GM12878 (cell line): Measurements from ENCODE around the gene CCNY. TPM values are rescaled to one million over a fixed set of nuclear protein-coding genes. Genes with fewer than 3 reads are reported as not detected.

Experiments used
- ATAC-seq: fragments of 200-7000 bp; cut with Tn5 transposase; 3 replicates; pipeline ENCODE4 v1.9.1; 2020; ENCODE audit warnings: mild to moderate bottlenecking, moderate library complexity
- BruUV-seq: library from RNA; stranded (reverse); fragments of 400-500 nt; replicated peaks from 2 replicates; lab custom pipeline; 2021; lab: Mats Ljungman, UMichigan
- CTCF ChIA-PET: fragments of 300-600 bp; sonication (Branson Sonifier 250); formaldehyde crosslinking; extraction: SDS; loops from one replicate; lab custom pipeline; 2021; ENCODE audit warnings: inconsistent platforms; lab: Yijun Ruan, JAX
- POLR2A ChIA-PET: fragments of 350-600 bp; formaldehyde crosslinking; extraction: SDS; loops from one replicate; lab custom pipeline; 2021; ENCODE audit warnings: inconsistent platforms; lab: Charles Lee
- RAD21 ChIA-PET: fragments of 300-600 bp; sonication (Branson Sonifier 250); formaldehyde crosslinking; loops from one replicate; lab custom pipeline; 2023; ENCODE audit warnings: antibody characterized with exemption; ENCODE audit not compliant: unreplicated experiment; lab: Charles Lee
- SMC1A ChIA-PET: fragments of 300-600 bp; sonication (Branson Sonifier 250); formaldehyde crosslinking; loops from one replicate; lab custom pipeline; 2023; ENCODE audit not compliant: unreplicated experiment, uncharacterized antibody; lab: Charles Lee
- DNase-seq: peaks from one replicate; pipeline ENCODE4 v3.0.0-alpha.2; 2011; ENCODE audit warnings: low read depth, low spot score
- FAIRE-seq: peaks from 3 replicates; lab custom pipeline; 2011; peaks lifted over from hg19 to GRCh38; lab: Jason Lieb, UNC
- H2AFZ ChIP-seq: 2 replicates; pipeline ENCODE4 v1.6.0; 2011; ENCODE audit warnings: low read depth, low read length, control low read depth; ENCODE audit not compliant: control insufficient read depth
- H3K27ac ChIP-seq: 2 replicates; pipeline ENCODE4 v1.5.1; 2011; ENCODE audit warnings: control low read depth; ENCODE audit not compliant: control insufficient read depth, insufficient read depth
- H3K27me3 ChIP-seq, 2 experiments: replicated peaks in 1 of 2; 2 replicates each; pipeline versions ENCODE4 v1.6.0 to v1.6.1; 2011; ENCODE audit warnings: low read length in 1 of 2; ENCODE audit not compliant: control insufficient read depth in 2 of 2, insufficient read depth in 2 of 2
- H3K36me3 ChIP-seq, 2 experiments: 2 replicates each; pipeline ENCODE4 v1.5.1; 2011; ENCODE audit warnings: low read length in 1 of 2; ENCODE audit not compliant: control insufficient read depth in 2 of 2, insufficient read depth in 2 of 2
- H3K4me1 ChIP-seq: 2 replicates; pipeline ENCODE4 v1.6.1; 2011; ENCODE audit warnings: mild to moderate bottlenecking, low read length, moderate library complexity, mixed read lengths; ENCODE audit not compliant: control insufficient read depth, insufficient read depth
- H3K4me2 ChIP-seq: 2 replicates; pipeline ENCODE4 v1.6.0; 2011; ENCODE audit warnings: control low read depth; ENCODE audit not compliant: control insufficient read depth, insufficient read depth
- H3K4me3 ChIP-seq: fragments of 200-600 bp; sonication (generic); 2 replicates; pipeline ENCODE4 v1.5.1; 2016
- H3K79me2 ChIP-seq: 2 replicates; pipeline ENCODE4 v1.6.0; 2011; ENCODE audit warnings: low read length; ENCODE audit not compliant: control insufficient read depth, insufficient read depth
- H3K9ac ChIP-seq: 2 replicates; pipeline ENCODE4 v1.8.0; 2011; ENCODE audit warnings: low read length, control low read depth, mixed read lengths; ENCODE audit not compliant: control insufficient read depth, insufficient read depth
- H3K9me3 ChIP-seq: replicated peaks from 3 replicates; pipeline ENCODE4 v1.5.1; 2011; ENCODE audit warnings: mild to moderate bottlenecking, low read length; ENCODE audit not compliant: control insufficient read depth, insufficient read depth
- H4K20me1 ChIP-seq: 2 replicates; pipeline ENCODE4 v1.6.0; 2011; ENCODE audit not compliant: control insufficient read depth, insufficient read depth
- BCL3 ChIP-seq: IDR thresholded peaks from 2 replicates; pipeline ENCODE4 v1.6.1; 2011; ENCODE audit warnings: borderline replicate concordance, low read depth, mild to moderate bottlenecking, moderate library complexity, low read length; ENCODE audit not compliant: insufficient read depth, poor library complexity, severe bottlenecking
- BMI1 ChIP-seq: fragments of 450-650 bp; IDR thresholded peaks from 2 replicates; pipeline ENCODE4 v1.6.1; 2016; ENCODE audit warnings: mild to moderate bottlenecking, moderate library complexity, borderline replicate concordance
- E2F4 ChIP-seq: IDR thresholded peaks from 2 replicates; pipeline ENCODE4 v1.6.1; 2012; ENCODE audit warnings: low read depth, low read length, improper control_type of control experiment
- GATAD2B ChIP-seq: fragments of 450-650 bp; conservative IDR thresholded peaks from 2 replicates; pipeline ENCODE4 v1.6.1; 2017; ENCODE audit warnings: low read depth, mild to moderate bottlenecking, moderate library complexity
- HDAC6 ChIP-seq: fragments of 200-600 bp; sonication (generic); IDR thresholded peaks from one replicate; pipeline ENCODE4 v1.8.0; 2017; ENCODE audit warnings: antibody characterized with exemption; ENCODE audit not compliant: unreplicated experiment
- MEF2A ChIP-seq: IDR thresholded peaks from 2 replicates; pipeline ENCODE4 v1.6.1; 2011; ENCODE audit warnings: low read depth, mild to moderate bottlenecking, low read length, moderate library complexity; ENCODE audit not compliant: insufficient read depth
- MYB ChIP-seq: fragments of 150-350 bp; IDR thresholded peaks from 2 replicates; pipeline ENCODE4 v1.6.1; 2014; ENCODE audit warnings: mild to moderate bottlenecking, low read depth, low read length, borderline replicate concordance
- SIN3A ChIP-seq: IDR thresholded peaks from 2 replicates; pipeline ENCODE4 v1.6.1; 2012; ENCODE audit warnings: low read depth, low read length, improper control_type of control experiment
- ZNF384 ChIP-seq: IDR thresholded peaks from 2 replicates; pipeline ENCODE4 v1.6.1; 2012; ENCODE audit warnings: low read depth, mild to moderate bottlenecking, low read length, improper control_type of control experiment, borderline replicate concordance
- ZNF687 ChIP-seq: fragments of 450-650 bp; IDR thresholded peaks from 2 replicates; pipeline ENCODE4 v1.6.1; 2017; ENCODE audit warnings: mild to moderate bottlenecking, moderate library complexity
- WGBS: methylation state at CpG from one replicate; pipeline ENCODE4 v1.1.6; 2016; ENCODE audit warnings: low lambda C conversion rate; ENCODE audit not compliant: insufficient replicate concordance, insufficient coverage; ENCODE audit errors: missing lambda C conversion rate; 5-methylcytosine and 5-hydroxymethylcytosine counted together
- in situ Hi-C: fragments of 300-500 bp; cut with MboI; formaldehyde crosslinking; loops from 9 replicates; pipeline ENCODE4 v1.14.3; 2018; ENCODE audit warnings: mixed read lengths
- intact Hi-C: fragments of 100-400 bp; cut with micrococcal nuclease; formaldehyde crosslinking; loops from one replicate; pipeline ENCODE4 v1.14.2; 2022; ENCODE audit not compliant: unreplicated experiment
- polyA plus RNA-seq, 11 experiments: library from polyadenylated mRNA; depleted of rRNA in 4 of 11; unstranded in 6 of 11; stranded (reverse) in 5 of 11; fragments of >200 nt; fragmentation: Nextera tagmentation in 4 of 11; fragmentation: Illumina TruSeq in 1 of 11; extraction: Ambion mirVana in 4 of 11; extraction: Trizol in 1 of 11; gene quantifications; 1 replicate in 1 of 11; 2 replicates in 10 of 11; pipeline versions ENCODE4 v1.2.1 to v1.2.3, GENCODE V29; 2011 to 2016; ENCODE audit warnings: inconsistent platforms in 2 of 11, missing spikeins in 2 of 11, low read depth in 1 of 11
- total RNA-seq, 4 experiments: library from RNA; depleted of rRNA in 3 of 4; stranded (reverse); fragments of >200 nt in 3 of 4; fragmentation: Illumina TruSeq in 1 of 4; extraction: Trizol in 1 of 4; gene quantifications; 2 replicates each; pipeline versions ENCODE4 v1.2.1 to v1.2.3, GENCODE V29; 2013 to 2021

Gene CCNY
- total and polyA plus RNA-seq, 10 of the 15 experiments (the other 5 are each of a cell fraction or from before 2014, with no cell fraction given): 3.6 to 50.0 (median 26.1) TPM

GRCh38 chr10:35584946-35585345, 248.6 kb downstream of the CCNY start:
- no TSS peak for BruUV-seq
- no peak for ATAC-seq
- ChIA-PET POLR2A (no interaction called here), SMC1A (no interaction called here), CTCF (no interaction called here), RAD21 (no interaction called here)
- Histone ChIP-seq H2AFZ (no peak overlapping the region), H3K4me3 (no peak overlapping the region), H3K9me3 (no peaks in the 10 kb centered on the region), H4K20me1 (no peaks in the 10 kb centered on the region), H3K79me2 (no peaks in the 10 kb centered on the region), H3K27ac (no peak overlapping the region), H3K9ac (no peak overlapping the region), H3K4me2 (no peak overlapping the region), H3K4me1 (no peaks in the 10 kb centered on the region), H3K36me3 (no peaks in the 10 kb centered on the region), H3K27me3 (no peaks in the 10 kb centered on the region; a peak in 1 of 4 replicates)
- intact Hi-C loops: no loop called here
- in situ Hi-C loops: no loop called here
- DNase-seq: no peak
- TF ChIP-seq GATAD2B: no peak
- TF ChIP-seq ZNF687: no peak
- TF ChIP-seq SIN3A: no peak
- TF ChIP-seq MYB: no peak
- no peak for TF ChIP-seq BCL3
- no peak for TF ChIP-seq MEF2A
- TF ChIP-seq BMI1: no peak
- TF ChIP-seq ZNF384: no peak
- no peak for TF ChIP-seq HDAC6
- TF ChIP-seq E2F4: no peak
- no peak for FAIRE-seq
- 65% methylated on average over 9 of the region's 9 CpGs for WGBS
